ENCODE results near the gene PDLIM3.

The PDLIM3 gene

GRCh38 chr4:185470501-185471195, 64.7 kb downstream of the PDLIM3 start:
- DNase-seq (ENCODE audit: low read depth) = no peak

GRCh38 chr4:185469580-185470154, 65.6 kb downstream of the PDLIM3 start:
- DNase-seq (ENCODE audit: low read depth) = no peak

- DNase-seq (ENCODE audit: low read depth) = no peak
These were observed 66.3 kb downstream of the PDLIM3 start for GRCh38 chr4:185468999-185469398.

DNA sequence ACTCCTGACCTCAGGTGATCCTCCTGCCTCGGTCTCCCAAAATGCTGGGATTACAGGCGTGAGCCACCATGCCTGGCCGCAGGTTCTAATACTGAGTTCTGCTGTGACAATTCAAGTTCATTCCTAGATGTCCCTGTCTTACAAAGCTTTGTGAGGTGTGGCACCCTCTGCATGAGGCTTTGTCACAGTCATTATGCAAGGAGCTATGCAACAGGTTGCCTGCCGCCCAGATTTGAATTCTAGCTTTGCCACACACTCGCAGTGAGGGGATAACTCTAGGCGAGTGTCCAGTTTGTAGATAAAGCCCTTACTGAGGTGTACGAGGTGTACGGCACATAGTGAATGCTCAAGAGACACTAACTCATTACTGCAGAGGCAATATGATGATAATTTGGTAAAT, 67.3 kb downstream of the PDLIM3 start:
- DNase-seq (ENCODE audit: low read depth) = no peak

DNA sequence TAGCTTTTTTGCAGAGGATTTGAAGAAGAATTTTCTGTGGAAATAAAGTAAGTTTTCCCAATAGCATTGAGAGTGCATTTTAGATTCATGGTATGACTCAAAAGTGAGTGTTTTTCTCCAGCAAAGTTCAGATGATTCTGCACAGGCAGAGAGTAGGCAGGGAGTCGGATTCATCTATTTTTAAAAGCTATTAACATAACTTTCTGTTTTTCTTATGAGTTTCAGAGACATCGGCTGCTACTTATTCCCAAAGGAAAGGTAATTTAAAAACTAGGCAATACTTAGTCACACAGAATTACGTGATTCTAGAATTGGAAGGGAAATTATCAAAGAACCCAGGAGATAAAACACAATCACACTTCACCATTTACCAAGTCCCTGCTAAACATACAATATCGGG, 68.2 kb downstream of the PDLIM3 start:
- no peak for DNase-seq (ENCODE audit: low read depth)

DNA sequence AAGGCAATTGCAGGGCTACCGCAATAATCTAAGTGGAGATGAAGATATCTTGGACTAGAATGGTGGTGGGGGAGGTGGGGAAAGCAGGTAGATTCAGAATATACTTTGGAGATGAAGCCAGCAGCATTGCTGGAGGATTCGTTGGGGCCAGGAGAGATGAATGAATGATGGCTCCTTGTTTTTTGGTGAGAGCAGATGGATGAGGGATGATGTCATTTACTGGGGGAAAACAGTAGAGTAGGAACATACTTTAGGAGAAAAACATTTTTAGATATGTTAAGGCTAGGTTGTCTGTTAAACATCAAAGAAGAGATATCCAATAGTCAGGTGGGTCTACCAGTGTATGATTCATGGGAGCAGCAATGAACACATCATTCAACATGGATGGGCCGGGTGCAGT, 69.6 kb downstream of the PDLIM3 start:
- DNase-seq (ENCODE audit: low read depth) = no peak

DNA sequence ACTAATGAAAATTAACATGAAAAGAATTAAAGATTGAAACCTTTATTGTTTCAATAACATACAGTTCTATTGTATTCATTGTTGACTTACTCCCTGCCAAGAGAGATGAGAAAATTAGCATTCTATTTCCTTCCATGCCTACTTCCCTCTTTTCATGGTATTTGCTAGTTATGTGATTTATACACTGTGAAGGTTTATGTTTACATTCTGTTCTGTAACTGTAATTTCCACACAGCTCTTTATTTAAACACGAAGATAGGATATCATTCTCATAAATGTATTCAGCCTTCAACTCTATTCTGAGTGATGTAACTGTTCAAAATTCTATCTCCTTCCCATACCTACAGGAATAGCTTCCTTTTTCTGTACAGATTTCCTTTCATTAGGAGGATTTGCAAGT, 70.4 kb downstream of the PDLIM3 start:
- no peak for DNase-seq (ENCODE audit: low read depth)

DNA sequence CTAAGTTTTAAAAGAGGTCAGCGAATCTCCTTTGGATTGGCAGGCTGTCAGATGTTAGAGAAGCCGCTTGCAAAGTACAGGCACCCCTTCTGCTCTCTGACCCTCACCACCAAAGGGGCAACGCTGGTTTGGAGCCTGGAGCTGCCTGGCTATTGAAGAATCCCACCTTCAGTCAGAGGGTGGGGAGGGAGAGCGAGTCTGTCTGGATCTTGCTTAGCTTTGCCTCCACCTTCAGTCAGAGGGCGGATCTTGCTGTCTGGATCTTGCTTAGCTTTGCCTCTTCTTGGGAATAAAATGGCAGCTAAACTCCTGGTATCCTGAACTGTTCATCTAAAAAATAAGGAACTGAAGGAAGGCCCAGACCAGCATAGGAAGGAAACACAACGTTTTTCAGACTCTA, 71.1 kb downstream of the PDLIM3 start:
- DNase-seq (ENCODE audit: low read depth) = no peak

GRCh38 chr4:185463541-185463940, 71.8 kb downstream of the PDLIM3 start:
- no peak for DNase-seq (ENCODE audit: low read depth)

- no peak for DNase-seq (ENCODE audit: low read depth)
These were observed 73.7 kb downstream of the PDLIM3 start for GRCh38 chr4:185461565-185461964.

GRCh38 chr4:185457136-185457535, 78.2 kb downstream of the PDLIM3 start:
- DNase-seq (ENCODE audit: low read depth) = no peak

GRCh38 chr4:185456131-185456530, 79.2 kb downstream of the PDLIM3 start:
- DNase-seq (ENCODE audit: low read depth) = no peak
